ENCODE data around the gene CCR5.

CCR5 gene

DNA sequence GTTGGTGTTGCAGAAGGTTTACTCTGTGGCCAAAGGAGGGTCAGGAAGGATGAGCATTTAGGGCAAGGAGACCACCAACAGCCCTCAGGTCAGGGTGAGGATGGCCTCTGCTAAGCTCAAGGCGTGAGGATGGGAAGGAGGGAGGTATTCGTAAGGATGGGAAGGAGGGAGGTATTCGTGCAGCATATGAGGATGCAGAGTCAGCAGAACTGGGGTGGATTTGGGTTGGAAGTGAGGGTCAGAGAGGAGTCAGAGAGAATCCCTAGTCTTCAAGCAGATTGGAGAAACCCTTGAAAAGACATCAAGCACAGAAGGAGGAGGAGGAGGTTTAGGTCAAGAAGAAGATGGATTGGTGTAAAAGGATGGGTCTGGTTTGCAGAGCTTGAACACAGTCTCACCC is 4.0 kb downstream of the CCR5 start:
- Mint-ChIP-seq H3K9me3 (no peaks in the 10 kb centered on the region), H3K27ac (no peak overlapping the region), H3K4me1 (peaks cover 10% of the 10 kb centered on the region), H3K27me3 (ENCODE audit: low read depth) (peaks cover 47% of the 10 kb centered on the region), H3K4me3 (no peak overlapping the region), H3K36me3 (ENCODE audit: low read depth) (no peaks in the 10 kb centered on the region)
- TF ChIP-seq, protein P1, sequence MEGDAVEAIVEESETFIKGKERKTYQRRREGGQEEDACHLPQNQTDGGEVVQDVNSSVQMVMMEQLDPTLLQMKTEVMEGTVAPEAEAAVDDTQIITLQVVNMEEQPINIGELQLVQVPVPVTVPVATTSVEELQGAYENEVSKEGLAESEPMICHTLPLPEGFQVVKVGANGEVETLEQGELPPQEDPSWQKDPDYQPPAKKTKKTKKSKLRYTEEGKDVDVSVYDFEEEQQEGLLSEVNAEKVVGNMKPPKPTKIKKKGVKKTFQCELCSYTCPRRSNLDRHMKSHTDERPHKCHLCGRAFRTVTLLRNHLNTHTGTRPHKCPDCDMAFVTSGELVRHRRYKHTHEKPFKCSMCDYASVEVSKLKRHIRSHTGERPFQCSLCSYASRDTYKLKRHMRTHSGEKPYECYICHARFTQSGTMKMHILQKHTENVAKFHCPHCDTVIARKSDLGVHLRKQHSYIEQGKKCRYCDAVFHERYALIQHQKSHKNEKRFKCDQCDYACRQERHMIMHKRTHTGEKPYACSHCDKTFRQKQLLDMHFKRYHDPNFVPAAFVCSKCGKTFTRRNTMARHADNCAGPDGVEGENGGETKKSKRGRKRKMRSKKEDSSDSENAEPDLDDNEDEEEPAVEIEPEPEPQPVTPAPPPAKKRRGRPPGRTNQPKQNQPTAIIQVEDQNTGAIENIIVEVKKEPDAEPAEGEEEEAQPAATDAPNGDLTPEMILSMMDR (IDR thresholded peaks at IDR 0.05; ENCODE audit: unreplicated experiment in 3 of 3) = no peak

DNA sequence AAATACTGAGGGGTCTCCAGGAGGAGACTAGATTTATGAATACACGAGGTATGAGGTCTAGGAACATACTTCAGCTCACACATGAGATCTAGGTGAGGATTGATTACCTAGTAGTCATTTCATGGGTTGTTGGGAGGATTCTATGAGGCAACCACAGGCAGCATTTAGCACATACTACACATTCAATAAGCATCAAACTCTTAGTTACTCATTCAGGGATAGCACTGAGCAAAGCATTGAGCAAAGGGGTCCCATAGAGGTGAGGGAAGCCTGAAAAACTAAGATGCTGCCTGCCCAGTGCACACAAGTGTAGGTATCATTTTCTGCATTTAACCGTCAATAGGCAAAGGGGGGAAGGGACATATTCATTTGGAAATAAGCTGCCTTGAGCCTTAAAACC is 4.5 kb downstream of the CCR5 start:
- TF ChIP-seq, protein P1 (IDR thresholded peaks at IDR 0.05; ENCODE audit: unreplicated experiment in 3 of 3) = no peak
- H3K36me3 Mint-ChIP-seq (ENCODE audit: low read depth) = no peaks in the 10 kb centered on the region
- peaks cover 47% of the 10 kb centered on the region for H3K27me3 Mint-ChIP-seq (ENCODE audit: low read depth)
- no peaks in the 10 kb centered on the region for H3K9me3 Mint-ChIP-seq
- H3K4me1 Mint-ChIP-seq = peaks cover 10% of the 10 kb centered on the region
- no peak overlapping the region for H3K4me3 Mint-ChIP-seq
- H3K27ac Mint-ChIP-seq = no peak overlapping the region

GRCh38 chr3:46375814-46376213 is 5.1 kb downstream of the CCR5 start:
- no peak overlapping the region for H3K4me3 Mint-ChIP-seq
- H3K27me3 Mint-ChIP-seq (ENCODE audit: low read depth) = peaks cover 44% of the 10 kb centered on the region
- TF ChIP-seq, protein P1 (IDR thresholded peaks at IDR 0.05; ENCODE audit: unreplicated experiment in 3 of 3) = no peak
- H3K36me3 Mint-ChIP-seq (ENCODE audit: low read depth) = no peaks in the 10 kb centered on the region
- no peak overlapping the region for H3K27ac Mint-ChIP-seq
- H3K4me1 Mint-ChIP-seq = peaks cover 10% of the 10 kb centered on the region
- H3K9me3 Mint-ChIP-seq = no peaks in the 10 kb centered on the region

GRCh38 chr3:46378426-46378942 is 7.7 kb downstream of the CCR5 start:
- TF ChIP-seq, protein P1 (IDR thresholded peaks at IDR 0.05; ENCODE audit: unreplicated experiment in 3 of 3) = peak; percentile 61 to 66 (median 61)
- no peak overlapping the region for H3K4me3 Mint-ChIP-seq
- no peaks in the 10 kb centered on the region for H3K36me3 Mint-ChIP-seq (ENCODE audit: low read depth)
- peaks cover 13% of the 10 kb centered on the region for H3K4me1 Mint-ChIP-seq
- H3K27me3 Mint-ChIP-seq (ENCODE audit: low read depth) = peaks cover 36% of the 10 kb centered on the region
- no peak overlapping the region for H3K27ac Mint-ChIP-seq
- H3K9me3 Mint-ChIP-seq = no peaks in the 10 kb centered on the region

GRCh38 chr3:46380471-46381221 is 9.9 kb downstream of the CCR5 start:
- Mint-ChIP-seq H3K4me3 (no peak overlapping the region), H3K36me3 (ENCODE audit: low read depth) (no peaks in the 10 kb centered on the region), H3K9me3 (no peaks in the 10 kb centered on the region), H3K27ac (no peak overlapping the region), H3K27me3 (ENCODE audit: low read depth) (peaks cover 24% of the 10 kb centered on the region), H3K4me1 (peaks cover 13% of the 10 kb centered on the region)
- TF ChIP-seq, protein P1 (IDR thresholded peaks at IDR 0.05; ENCODE audit: unreplicated experiment in 3 of 3) = no peak

GRCh38 chr3:46381625-46382024 is 10.9 kb downstream of the CCR5 start:
- no peak overlapping the region for H3K27ac Mint-ChIP-seq
- no peaks in the 10 kb centered on the region for H3K36me3 Mint-ChIP-seq (ENCODE audit: low read depth)
- TF ChIP-seq, protein P1 (IDR thresholded peaks at IDR 0.05; ENCODE audit: unreplicated experiment in 3 of 3) = no peak
- H3K27me3 Mint-ChIP-seq (ENCODE audit: low read depth) = peaks cover 19% of the 10 kb centered on the region
- H3K4me1 Mint-ChIP-seq = peaks cover 13% of the 10 kb centered on the region
- H3K4me3 Mint-ChIP-seq = no peak overlapping the region
- peaks cover 3% of the 10 kb centered on the region for H3K9me3 Mint-ChIP-seq
